Measurements from ENCODE around the gene PAQR4.

The PAQR4 gene

DNA sequence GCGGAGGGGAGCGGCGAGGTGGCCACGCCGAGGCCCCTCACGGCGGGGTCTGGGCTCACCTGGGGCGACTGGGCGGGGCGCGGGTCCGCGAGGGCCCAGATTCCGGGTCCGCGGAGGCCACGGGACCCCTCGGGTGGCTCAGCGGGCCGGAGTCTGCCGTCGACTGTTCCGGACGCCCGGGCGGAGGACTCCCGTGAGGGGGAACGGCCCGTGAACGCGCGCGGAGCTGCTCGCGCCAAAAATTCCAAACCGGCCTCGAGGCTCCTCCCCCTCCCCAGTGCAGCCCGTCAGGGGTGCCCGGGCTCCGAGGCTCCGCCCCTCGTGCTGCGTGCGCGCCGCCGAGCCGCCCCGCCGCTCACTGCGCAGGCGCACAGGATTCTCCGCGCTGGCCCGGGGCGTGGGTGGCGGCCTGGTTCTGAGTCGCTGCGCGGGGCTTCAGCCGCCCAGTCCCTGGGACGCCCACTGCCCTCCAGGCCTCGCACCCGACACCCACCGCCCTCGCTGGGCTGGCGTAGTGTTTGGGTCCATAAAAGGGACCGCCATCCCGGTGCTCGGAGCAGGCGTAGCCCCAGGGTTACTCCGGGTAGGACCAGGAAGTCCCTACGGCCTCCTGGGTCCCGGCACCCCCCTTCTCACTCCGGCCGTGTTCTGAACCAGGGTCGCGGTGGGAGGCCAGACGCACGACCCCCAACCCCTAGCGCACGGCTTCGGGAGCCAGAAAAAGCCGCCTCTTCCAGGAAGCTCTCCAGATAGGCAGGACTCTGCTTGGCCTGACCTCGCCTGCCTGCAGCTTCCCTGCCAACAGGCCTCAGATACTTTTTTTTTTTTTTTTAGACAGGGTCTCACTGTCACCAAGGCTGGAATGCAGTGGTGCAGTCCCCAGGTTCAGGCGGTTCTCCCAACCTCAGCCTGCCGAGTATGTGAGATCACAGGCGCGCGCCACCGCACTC lies 11.4 kb downstream of the PAQR4 start, which contains the start of gene PKMYT1:
Gene PKMYT1, minus strand, starts transcription at position 220 of the 950 bp plus-strand sequence. CDS start 789 bp downstream, outside the sequence.
- peak; percentile 89 to 95 (median 93) for DNase-seq (ENCODE audit: low read depth in 3 of 3)

DNA sequence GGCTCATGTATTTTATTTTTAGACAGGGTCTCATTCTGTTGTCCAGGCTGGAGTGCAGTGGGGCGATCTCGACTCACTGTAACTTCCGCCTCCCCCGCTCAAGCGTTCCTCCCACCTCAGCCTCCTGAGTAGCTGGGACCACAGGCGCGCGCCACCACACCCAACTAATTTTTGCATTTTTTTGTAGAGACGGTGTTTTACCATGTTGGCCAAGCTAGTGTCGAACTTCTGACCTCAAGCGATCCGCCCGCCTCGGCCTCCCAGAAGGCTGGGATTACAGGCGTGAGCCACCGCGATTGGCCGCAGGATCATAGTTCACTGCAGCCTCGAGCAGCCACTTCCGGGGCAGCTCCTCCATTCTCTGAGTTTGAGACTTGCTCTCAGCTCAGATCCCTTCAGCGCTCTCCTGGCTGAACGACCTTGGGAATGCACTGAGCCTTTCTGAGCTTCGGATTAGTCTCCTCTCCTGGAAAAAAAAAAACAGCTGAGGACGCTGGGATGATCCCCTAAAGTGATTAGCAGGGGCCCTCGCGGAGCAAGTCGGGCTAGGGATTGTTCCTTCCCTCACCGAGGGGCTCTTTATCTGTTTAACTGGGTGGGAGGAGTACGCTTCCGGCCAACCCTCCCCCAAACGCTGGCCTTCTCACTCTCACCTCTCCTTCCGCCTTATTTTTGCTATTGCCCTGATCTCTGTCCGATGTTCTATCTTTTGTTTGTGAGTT lies 12.2 kb downstream of the PAQR4 start:
- DNase-seq (ENCODE audit: low read depth in 3 of 3): no peak

DNA sequence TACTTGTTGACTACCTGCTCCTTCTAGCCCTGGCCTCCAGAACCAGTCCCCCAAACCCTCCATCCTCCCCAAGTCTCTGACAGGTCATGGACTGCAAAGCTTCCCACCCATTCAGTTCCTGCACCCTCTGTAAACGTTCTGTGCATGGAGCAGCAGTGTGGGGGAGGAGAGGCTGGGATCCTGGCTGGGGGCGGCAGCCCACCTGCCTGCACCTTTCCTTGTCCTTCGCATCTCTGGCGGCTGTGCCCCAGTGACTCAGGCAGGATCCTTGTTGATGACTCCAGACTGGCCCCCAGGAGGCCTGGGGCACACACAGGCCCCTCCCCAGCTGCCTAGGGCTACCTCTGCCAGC lies 12.7 kb downstream of the PAQR4 start:
- no peak for DNase-seq (ENCODE audit: low read depth in 3 of 3)

DNA sequence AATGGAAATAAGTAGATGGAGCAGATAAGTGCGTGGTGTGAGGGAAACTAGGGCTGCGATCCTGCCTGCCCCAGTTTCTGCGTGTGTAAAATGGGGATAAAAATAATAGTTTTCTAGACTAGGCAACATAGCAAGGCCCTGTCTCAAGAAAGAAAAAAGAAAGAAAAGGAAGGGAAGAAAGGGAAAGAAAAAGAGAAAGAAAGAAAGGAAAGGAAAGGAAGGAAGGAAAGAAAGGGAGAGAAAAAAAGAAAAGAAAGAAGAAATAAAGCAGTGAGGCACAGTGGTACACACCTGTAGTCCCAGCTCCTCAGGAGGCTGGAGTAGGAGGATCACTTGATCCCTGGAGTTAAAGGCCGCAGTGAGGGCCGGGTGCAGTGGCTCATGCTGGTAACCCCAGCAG lies 13.3 kb downstream of the PAQR4 start:
- DNase-seq (ENCODE audit: low read depth in 3 of 3): no peak

DNA sequence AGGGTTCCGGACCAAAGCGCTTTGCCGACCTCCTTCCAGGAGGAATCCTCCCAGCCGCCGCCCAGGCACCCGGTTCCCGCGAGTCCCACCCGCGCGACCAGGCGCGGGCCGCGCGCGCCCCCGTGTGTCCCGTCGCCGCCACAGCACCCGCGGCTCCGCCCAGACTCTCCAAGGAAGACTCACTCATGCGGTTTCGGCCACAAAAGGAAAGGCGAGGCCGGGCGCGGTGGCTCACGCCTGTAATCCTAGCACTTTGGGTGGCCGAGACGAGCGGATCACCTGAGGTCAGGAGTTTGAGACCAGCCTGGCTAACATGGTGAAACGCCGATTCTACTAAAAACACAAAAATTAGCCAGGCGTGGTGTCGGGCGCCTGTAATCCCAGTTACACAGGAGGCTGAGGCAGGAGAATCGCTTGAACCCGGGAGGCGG lies 14.6 kb downstream of the PAQR4 start:
- peak; percentile 42 to 54 (median 43) for DNase-seq (ENCODE audit: low read depth in 3 of 3)

GRCh38 chr16:2985462-2985861 lies 16.3 kb downstream of the PAQR4 start:
- DNase-seq (ENCODE audit: low read depth in 3 of 3): no peak

GRCh38 chr16:2985893-2986355 lies 16.8 kb downstream of the PAQR4 start:
- DNase-seq (ENCODE audit: low read depth in 3 of 3): no peak

GRCh38 chr16:2986623-2987188 lies 17.6 kb downstream of the PAQR4 start:
- DNase-seq (ENCODE audit: low read depth in 3 of 3): no peak

- DNase-seq (ENCODE audit: low read depth in 3 of 3): no peak
These were observed 18.1 kb downstream of the PAQR4 start for GRCh38 chr16:2987286-2987685.

- no peak for DNase-seq (ENCODE audit: low read depth in 3 of 3)
These were observed 18.7 kb downstream of the PAQR4 start for GRCh38 chr16:2987833-2988232.

DNA sequence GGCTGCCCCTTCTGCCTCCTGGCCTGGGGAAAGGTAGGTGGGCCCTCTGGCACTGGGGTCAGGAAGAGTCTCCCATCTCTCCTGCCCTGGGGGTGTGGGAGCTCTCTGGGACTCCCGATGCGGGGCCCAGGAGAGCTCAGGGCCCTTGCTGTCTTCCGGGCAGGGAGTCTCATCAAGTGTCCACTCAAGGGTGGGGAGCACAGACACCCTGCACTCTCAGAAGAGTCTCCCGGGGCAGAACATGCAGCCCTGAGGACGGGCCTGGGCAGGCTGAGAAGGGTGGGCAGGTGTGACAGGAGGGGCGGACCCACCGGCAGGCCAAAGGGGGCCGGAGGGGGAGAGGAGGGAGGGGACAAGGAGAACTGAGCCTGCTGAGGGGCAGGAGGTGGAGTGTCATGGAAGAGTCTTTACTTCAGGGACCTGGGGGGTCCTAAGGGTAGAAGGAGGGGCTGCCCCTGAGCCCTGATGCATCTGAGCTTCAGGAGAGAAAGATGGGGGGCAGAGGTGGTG lies 19.5 kb downstream of the PAQR4 start:
- no peak for DNase-seq (ENCODE audit: low read depth in 3 of 3)

GRCh38 chr16:2990891-2991290 lies 21.7 kb downstream of the PAQR4 start:
- no peak for DNase-seq (ENCODE audit: low read depth in 3 of 3)

DNA sequence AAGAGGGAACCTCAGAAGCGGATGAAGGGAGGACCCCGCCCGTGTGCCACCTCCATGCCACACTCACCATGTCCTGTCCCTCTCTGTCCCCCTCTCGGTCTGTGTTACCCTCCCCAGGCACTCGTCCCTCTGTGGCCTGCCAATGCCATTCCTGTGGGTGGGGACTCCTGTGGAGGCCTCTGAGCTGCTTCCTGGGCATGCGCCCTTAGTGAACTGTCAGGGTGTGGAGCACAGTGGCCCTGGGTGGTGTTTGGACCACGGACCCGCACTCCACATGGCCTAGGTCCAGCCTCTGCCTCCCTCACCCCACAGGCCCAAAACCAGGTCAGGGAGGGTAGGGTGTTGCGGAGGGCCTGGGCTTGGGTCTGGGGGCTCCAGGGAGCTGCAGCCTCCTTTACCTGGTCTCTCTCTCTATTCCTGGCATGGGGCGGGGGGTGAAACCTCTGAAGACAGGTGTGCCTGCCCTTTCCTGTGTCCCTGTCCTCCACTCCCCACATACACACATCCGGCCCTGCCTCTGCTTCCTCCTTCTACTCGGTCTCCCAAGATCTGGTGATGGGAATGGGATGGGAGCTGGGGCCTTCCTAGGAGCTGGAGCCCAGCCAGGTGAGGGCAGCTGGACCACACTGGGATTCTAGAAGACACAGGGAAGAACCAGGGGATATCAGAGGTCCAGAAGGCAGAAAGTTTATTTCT lies 22.6 kb downstream of the PAQR4 start:
- DNase-seq (ENCODE audit: low read depth in 3 of 3): no peak

DNA sequence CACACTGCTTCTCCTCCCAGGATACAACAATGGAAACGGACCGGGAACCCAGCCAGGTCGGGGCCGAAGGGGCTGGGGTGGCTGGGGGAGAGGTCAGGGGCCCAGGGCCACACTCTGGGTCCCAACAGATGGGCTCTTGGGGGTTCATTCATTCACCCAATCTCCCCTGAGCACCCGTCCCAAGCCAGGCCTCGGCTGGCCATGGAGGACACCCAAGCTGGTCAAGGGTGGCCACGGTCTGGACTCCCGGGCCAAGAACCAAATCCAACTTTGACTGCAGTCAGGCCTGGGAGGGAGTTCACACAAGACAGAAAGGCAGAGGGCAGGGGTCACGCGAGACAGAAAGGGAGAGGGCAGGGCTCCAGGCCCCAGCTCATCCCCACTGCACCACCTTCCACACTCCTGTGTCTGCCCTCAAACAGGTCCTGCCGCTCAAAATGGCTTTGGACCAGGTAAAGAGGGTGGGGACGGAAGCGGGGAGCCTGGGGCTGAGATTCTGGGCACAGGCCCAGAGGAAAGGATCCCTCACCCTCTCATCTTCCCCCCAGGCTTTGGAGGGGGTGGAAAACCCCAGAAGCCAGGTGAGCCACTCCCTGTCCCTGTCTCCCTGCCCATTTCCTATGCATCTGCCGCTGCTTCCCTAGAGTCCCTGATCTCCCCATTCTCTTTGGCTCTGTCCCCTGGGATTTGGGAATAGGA lies 23.4 kb downstream of the PAQR4 start:
- DNase-seq (ENCODE audit: low read depth in 3 of 3): no peak

DNA sequence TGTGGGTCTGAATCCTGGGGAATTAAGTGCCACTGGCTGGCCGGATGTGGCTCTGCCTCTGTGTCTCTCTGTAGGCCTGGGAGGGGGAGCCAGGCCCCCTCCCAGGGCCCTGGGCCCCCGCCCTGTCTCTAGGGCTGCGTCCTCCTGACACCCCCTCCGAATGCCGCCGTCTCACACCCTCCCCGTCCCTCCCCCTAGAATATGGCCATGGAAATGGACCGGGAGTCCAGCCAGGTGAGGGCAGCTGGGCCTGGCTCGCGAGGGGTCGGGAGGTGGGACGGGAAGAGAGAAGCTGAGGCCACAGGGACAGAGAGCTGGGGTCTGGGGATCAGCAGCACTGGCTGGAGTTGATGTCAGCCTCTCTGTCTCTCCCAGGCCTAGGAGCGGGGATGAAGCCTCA lies 27.1 kb downstream of the PAQR4 start:
- no peak for DNase-seq (ENCODE audit: low read depth in 3 of 3)

DNA sequence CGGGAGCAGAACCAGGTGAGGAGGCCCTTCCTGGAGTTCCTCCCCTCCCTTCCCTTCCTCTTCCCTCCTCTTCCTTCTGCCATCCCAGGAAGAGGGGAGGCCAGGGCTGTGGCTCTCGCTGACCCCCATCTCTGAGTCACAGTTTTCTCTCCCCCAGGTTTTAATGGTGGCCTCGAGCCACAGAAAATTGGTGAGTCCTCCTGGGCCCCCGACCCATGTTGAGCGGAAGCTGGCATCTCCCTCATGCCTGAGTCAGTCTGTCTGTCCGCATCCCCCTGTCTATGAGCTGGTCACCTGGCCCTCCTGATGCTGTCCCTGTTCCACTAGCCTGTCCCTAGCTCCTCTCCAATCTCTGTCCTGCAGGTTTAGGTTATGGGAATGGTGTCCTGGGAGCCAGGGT lies 30.8 kb downstream of the PAQR4 start:
- no peak for DNase-seq (ENCODE audit: low read depth in 3 of 3)

- no peak for DNase-seq (ENCODE audit: low read depth in 3 of 3)
These were observed 31.4 kb downstream of the PAQR4 start for GRCh38 chr16:3000540-3000939.

GRCh38 chr16:3001316-3001715 lies 32.2 kb downstream of the PAQR4 start:
- no peak for DNase-seq (ENCODE audit: low read depth in 3 of 3)

DNA sequence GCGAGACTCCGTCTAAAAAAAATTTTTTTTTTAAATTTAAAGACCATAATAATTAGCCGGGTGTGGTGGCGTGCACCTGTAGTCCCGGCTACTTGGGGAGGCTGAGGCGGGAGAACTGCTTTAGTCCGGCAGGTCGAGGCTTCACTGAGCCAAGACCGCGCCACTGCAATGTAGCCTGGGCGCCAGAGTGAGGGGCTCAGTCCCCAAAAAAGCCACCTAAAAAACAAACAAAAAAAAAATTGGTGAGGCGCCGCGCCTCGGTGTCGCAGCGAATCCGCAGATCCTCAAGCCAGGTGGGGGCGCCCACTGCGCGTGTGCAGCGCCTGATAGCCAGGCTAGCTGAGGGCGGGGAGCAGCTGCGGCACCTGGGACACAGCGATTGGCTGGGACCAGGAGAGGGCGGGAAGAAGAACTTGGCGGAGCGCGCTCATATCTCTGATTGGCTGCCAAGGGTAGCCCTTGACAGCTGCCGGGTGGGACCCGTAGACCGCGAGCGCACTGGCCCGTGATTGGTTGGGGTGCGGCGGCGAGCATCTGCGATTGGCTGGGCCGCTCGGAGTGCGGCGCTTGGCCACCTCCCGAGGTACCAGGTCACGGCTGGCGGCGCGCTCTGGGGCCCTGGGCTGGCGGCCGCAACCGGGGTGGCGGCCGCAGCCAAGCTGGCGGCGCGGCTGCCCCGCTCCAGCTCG lies 34.6 kb downstream of the PAQR4 start:
- DNase-seq (ENCODE audit: low read depth in 3 of 3): peak; percentile 82 to 95 (median 92)

GRCh38 chr16:3004319-3004718 lies 35.2 kb downstream of the PAQR4 start:
- no peak for DNase-seq (ENCODE audit: low read depth in 3 of 3)
